ENCODE measurements around the gene ABHD16B.
"Not testable (repeated sequence)": the region's sequence is repeated elsewhere in the genome, so short reads cannot be mapped to it uniquely, and the experiment has no call there.

Gene ABHD16B

DNA sequence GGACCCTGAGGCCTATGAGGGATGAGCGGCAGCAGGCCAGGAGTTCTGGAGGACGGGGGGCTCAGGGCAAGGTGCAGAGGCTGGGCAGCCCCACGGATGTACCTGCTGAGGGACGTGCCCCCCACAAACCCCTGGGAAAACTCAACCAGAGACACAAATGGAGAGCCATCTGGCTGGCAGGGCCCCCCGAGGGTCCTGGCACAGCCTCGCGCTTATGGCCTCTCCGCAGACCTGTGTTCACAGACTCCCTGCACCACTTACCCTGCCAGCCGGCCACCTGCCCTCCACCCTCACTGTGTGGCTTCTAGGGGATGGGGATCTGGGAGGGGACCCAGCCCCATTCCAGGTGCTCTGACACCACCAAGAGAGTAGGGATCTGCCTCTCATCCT lies 26.8 kb upstream of the ABHD16B start:
- DNase-seq (ENCODE audit: low read depth) = no peak

DNA sequence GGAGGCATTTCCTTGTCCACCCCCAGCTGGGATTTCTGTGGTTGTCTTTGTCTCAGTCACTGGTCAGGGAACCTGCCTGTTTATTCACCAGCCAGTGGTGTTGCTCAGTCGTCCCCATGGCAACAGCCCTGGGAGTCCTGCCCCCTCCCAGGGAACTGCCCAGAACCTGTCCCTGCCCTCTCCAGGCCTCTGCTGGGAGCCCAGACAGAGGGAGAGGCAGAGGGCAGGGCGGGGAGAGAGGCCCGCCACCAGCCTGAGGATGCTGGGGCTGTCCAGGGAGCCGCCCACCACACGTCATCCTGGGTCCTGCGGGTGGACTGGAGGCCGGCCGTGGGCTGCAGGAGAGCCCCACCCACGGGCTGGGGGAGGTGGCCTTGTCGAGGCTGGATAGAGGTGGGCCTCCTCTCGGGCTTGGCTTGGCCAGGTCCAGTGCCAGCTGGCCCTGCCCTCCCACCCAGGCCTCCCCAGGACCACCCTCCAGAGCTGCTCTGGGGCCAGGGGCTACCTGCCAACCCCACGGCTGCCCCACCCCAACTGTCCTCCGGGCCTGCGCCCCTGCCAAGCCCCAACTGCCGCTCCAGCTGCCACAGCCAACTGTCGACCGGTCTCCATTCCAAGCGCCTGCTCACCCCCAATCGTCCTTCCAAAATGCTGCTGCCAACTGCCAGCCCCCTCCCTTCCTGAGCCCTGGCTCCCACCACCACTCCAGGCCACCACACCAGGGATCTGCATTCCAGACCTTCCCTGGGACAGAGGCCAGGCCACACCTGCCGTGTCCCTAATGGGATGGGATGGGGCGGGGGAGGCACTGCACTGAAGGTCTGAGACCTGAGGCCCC lies 26.1 kb upstream of the ABHD16B start:
- peak; percentile 89 for DNase-seq (ENCODE audit: low read depth)

DNA sequence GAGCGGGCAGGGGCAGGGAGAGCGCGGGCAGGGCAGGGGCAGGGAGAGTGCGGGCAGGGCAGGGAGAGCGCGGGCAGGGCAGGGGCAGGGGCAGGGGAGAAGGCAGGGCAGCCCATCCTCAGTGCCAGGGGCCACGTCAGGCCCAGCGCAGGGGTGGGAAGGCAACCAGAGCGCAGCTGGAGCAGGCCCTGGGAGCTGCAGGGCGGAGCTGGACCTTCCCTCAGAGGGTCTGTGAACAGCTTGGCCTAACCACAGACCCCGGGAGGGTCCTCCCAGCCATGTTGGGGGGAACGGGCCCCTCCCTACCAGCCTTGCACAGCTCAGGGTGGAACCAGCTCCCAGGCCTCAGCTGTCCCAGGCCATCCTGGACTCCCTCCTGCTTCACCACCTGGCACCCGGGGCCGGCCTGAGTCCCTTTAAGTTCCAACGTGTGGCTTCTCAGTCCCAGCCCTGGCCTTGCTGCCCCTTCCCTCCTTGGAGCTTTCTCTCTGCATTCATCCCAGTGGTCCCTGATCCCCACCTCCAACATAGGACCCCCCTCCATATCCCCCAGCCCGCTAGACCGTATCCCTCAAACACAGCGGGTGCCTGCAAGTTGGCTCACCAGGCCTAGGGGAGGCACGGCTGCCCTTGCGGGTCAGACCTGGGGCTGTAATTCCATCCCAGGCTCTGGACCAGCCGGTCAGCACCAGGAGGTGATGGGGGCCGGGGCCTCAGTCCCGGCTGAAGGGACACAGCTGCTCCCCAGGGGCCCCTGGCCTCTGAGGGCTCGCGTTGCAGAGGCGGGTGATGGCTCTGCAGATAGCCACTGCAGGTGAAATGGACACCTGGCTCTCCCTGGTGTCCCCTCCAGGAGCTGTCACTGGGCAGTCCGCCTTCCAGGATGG lies 24.6 kb upstream of the ABHD16B start:
- DNase-seq (ENCODE audit: low read depth) = no peak

DNA sequence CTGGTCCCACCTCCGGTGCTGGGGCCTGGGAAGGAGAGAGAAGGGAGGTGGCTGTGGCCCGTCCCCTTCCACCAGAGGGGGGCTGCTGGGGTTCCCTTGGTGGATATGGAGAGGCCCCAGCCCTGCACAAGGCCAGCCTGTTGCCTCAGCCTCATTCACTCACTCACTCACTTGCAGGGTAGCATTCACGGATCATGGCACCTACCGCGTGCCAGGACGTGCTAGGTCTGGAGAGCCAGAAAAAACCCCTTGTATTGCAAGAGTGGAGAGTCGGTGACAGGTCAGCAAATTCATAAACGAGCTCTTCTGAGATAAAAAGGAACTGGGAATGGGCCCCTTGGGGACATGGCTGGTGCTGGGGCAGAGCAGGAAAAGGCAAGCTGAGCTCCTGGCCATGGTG lies 23.8 kb upstream of the ABHD16B start:
- DNase-seq (ENCODE audit: low read depth) = no peak

DNA sequence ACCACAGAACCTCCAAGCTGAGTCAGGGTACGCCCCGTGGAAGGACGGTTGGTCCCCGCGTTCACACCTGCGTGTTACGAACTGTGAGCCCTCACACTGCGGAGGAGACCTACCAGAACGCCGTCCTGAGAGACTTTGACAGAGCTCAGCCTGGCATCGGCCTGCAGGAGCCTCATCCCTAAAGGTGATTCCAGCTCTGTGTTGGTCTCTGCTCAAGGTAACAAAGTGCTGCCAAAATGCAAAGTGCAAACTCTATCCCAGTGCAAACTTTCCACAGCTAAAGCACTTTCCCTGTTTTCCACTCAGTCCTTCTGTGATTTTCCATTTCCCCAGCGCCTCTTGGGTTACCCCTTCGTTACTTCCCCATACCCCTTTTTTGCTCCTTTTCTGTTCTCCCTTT lies 21.7 kb upstream of the ABHD16B start:
- DNase-seq (ENCODE audit: low read depth) = no peak

DNA sequence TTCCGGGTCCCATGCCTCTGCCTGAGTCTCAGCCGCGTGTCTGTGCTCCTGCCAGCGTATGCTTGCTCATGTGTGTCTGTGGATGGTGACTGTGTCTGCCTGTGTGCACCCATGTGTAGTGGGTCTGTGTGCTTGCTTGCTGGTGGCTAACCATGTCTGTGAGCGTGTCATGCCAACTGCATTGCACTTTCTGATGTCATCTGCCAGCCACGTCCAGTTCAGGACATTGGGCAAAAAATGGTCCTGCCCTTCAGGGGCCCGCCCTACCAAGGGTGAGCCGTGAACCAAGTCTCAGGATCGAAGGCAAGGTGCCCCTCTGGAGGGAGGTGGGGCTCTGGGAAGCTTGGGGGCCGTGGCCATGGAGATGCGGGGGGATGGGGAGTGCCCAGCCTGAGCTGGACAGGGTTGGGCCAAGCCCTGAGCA lies 20.9 kb upstream of the ABHD16B start:
- DNase-seq (ENCODE audit: low read depth) = no peak

DNA sequence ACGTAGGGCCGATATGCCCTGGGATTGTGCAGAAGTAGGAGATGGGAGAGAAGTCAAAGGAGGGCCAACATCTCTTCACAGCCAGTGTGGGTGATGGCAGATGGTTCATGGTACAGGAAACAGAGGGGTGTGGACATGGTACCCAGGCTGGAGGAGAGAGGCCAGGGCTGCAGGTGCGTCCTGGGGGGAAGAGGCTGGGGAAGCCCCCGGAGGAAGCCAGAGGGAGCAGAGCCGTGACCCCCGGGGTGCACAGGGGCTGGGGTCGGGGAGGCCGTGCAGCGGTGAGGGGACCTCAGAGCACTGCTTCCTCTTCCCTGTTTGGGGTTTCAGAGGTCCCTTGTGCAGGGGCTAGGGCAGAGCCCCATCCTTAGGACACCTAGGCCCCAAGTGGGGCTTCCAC lies 19.0 kb upstream of the ABHD16B start:
- DNase-seq (ENCODE audit: low read depth) = no peak

DNA sequence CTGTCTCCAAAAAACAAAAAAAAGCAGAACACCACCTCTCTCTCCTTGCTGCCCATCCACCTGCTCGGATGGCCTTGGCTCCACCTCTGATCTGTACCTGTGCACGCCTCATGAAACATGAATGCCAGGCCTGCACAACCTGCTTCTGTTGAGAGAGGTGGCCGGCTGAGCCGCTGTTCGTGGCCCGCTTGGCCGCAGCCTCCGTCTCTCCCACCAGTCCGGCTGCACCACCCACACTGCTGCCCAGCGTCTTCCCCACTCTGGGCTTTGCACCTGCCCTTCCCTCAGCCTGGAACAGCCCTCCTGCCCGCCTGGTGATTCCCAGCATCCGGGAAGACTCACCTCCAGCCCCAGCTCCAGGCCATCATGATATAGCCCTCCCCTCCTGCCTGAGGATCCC lies 18.1 kb upstream of the ABHD16B start:
- DNase-seq (ENCODE audit: low read depth) = no peak

DNA sequence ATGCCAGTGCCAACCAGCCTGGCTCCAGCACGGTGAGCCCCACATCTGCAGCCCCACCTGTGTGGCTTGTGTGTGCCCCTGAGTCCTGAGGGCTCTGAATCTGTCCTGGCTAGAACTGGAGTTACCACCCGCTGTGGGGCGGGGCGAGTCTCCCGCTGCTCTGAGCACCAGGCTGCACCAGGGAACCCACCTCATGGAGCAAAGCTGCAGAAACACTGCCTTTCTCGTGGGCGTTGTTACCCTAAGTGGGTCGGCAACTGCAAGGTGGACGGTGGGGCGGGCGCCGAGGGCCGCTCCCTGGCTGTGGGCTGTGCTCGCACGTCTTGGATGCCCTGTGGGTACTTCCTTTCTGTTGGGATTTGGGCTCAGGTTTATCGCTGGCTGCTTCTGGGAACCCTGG lies 17.5 kb upstream of the ABHD16B start:
- DNase-seq (ENCODE audit: low read depth) = no peak

DNA sequence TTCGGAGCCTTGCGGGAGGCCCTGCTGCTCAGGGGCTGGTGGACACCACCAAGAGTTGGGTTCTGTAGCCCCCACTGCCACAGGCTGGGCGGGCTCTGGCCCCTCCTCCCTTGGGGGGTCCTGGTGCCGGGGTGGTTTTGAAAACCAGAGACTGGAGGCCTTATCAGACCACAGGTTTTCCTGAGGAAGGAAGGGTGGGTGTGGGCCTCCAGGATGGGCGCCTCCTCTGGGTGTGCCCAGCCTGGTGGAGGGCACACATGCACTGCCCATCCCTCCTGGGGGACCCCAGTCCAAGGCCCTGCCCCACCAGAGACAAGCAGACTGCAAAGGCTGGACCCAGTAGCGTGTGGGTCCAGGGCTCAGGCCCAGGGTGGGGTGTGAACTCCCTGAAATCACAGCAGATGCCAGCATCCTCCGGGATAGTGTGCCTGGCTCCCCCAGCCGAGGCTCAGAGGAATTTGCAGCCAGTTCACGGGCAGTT lies 16.7 kb upstream of the ABHD16B start:
- no peak for DNase-seq (ENCODE audit: low read depth)

DNA sequence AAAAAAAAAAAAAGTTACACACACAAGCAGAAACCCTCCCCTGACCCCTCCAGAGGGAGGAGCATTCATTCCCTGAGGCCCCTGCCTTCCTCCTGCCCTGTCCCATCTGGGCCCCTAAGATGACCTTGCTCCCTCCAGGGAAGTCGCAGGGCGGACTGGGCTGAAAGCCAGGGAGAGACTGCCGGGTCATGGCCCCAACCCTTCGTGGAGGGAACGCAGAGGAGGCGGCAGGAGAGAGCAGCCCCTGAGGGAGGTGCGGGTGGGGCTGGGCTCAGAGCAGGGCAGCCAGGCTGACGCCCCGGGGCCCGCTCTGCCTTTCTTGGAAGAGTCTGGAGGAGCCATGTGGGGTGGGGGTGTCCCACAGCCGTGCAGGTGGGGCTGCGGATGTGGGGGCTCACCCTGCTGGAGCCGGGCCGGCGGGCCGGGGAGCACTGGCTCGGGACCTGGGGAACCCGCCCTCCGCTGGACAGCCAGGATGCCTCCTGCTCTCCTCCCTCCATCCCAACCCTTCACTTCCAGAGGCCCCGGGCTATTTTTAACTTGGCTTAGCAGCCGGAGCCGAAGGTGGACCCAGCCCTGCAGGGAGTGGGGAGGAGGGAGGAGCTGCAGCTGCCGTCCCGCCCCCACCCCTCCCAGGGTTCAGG lies 15.0 kb upstream of the ABHD16B start:
- no peak for DNase-seq (ENCODE audit: low read depth)

DNA sequence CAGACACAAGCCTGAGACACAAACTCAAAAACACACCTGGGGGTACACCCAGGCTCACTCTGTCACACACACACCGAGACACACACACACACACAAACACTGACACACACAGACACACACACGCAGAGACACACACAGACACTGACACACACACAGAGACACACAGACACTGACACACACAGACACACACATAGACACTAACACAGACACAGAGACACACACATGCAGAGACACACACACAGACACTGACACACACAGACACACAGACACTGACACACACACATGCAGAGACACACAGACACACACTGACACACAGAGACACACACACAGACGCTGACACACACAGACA lies 14.4 kb upstream of the ABHD16B start:
- no peak for DNase-seq (ENCODE audit: low read depth)

DNA sequence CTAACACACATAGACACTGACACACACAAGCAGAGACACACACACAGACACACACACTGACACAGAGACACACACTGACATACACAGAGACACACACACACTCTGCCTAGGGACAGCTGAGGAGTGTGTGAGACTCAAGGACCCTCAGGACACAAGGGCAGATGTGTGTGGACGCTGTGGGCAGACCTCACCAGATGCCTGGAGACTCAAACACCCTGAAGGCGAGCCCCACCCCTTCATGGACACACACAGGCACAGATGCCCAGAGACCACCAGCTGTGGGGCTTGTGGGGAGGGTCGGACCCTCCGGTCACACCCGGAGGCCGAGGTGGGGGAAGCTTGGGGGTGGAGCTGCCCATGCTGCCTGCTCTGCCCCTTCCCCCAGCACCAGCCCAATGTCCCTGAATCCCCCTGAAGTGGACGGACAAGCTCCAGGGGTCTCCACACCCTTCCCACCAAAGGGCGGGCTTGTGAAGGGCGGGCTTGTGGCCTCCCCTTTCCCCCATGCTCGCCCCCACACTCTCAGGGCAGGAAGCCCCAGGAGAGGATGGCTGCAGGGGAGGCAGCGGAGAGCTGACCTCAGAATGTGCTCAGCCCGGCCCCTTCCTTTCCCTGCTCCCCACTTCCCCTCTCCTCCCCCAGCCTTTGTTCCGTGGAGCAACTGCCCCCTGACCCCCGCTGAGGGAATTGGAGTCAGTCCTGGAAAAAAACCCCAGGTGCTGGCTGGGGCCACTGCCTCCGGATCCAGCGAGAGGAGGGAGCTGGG lies 13.9 kb upstream of the ABHD16B start:
- no peak for DNase-seq (ENCODE audit: low read depth)

DNA sequence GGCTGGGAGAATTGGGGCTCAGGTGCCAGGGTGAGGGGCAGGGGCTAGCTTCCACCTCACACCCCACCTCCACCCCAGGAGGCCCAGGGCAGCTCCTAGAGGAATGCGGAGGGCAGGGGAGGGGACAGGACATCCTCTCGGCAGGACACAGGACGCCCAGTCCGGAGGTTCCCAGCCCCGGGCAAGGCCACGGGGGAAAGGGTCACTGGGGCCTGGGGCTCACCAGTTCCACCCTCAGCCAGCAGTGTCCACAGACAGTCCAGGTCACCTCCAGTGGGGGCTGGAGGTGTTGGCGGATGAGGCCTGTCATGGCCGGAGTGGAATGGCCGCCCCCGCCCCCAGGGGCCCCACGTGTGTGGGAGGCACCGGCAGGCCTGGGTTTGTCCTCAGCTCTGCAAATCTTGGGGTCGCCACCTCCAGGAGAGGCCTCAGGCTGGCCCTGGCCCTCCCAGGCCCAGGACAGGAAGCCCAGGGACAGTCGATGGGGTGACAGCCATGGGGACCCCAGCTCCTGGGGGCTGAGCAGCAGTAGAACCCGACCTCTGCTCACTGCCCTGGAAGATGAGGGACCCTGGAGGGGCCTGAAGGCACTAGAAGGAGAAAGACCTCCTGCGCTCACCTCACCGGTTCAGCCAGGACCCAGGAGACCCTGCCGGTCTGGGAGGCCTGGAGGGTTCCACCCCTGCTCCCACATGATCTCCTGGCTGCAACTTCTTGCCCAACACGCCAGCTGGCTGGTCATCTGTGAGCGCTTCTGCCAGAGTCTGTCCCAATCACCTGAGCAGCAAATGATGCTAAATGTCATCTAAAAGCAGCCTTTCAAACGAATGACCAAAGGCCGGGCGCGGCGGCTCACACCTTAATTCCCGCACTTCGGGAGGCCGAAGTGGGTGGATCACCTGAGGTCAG lies 13.0 kb upstream of the ABHD16B start:
- no peak for DNase-seq (ENCODE audit: low read depth)

DNA sequence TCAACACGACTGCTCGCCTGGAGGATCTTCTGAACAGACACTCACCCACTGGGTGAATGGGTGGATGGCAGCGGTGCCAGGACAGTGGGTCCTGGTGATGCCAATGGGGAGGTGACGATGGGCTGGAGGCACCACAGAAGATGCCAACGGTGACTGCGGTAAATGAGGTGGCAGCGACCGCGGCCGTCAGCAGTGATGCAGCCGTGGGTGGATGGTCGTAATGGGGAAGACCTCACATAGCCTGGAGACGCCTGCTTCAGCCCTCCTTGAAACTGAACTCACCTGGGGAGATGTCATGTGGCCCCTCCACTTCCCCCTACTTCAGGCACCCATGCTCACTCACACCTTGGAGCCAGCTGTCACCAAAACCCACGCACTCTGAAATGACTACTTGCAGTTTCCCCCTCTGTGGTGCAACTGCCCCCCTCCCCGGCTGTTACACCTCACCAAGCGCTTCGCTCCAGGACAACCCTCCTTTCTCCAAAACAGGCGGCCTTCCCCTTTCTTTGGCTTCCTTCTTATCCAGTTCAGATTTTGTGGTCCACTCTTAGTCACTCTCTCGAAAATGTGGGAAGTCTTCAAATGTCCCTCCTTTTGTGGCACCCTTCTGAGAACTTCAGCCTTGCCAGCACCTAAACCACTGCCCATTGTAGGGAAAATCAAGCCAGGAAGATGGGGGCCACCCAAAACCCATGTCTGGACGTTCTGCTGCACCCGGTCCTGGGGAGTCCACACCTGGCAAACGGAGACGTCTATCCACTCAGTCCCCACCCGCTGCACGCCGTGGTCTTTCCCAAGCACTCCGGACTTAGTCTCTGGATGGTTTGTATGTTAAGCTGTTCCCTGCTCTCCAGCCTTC lies 10.4 kb upstream of the ABHD16B start:
- DNase-seq (ENCODE audit: low read depth) = no peak

DNA sequence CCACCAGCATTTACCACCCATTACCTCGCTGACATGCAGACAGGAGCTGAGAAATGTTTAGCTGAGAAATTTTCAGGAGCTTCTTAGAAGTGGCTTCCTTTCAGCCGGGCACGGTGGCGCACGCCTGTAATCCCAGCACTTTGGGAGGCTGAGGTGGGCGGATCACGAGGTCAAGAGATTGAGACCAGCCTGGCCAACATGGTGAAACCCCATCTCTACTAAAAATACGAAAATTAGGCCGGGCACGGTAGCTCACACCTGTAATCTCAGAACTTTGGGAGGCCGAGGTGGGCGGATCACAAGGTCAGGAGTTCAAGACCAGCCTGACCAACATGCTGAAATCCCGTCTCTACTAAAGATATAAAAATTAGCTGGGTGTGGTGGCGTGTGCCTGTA lies 9.8 kb upstream of the ABHD16B start:
- not testable (repeated sequence) for DNase-seq (ENCODE audit: low read depth)

DNA sequence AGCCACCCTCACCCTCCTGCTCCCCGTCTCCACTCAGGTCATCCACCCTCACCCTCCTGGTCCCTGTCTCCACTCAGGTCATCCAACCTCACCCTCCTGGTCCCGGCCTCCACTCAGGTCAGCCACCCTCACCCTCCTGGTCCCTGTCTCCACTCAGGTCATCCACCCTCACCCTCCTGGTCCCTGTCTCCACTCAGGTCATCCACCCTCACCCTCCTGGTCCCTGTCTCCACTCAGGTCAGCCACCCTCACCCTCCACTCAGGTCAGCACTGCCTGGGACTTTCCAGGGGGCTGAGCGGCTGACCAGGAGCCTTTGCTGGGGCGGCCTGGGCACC lies 7.6 kb upstream of the ABHD16B start:
- DNase-seq (ENCODE audit: low read depth) = not testable (repeated sequence)

DNA sequence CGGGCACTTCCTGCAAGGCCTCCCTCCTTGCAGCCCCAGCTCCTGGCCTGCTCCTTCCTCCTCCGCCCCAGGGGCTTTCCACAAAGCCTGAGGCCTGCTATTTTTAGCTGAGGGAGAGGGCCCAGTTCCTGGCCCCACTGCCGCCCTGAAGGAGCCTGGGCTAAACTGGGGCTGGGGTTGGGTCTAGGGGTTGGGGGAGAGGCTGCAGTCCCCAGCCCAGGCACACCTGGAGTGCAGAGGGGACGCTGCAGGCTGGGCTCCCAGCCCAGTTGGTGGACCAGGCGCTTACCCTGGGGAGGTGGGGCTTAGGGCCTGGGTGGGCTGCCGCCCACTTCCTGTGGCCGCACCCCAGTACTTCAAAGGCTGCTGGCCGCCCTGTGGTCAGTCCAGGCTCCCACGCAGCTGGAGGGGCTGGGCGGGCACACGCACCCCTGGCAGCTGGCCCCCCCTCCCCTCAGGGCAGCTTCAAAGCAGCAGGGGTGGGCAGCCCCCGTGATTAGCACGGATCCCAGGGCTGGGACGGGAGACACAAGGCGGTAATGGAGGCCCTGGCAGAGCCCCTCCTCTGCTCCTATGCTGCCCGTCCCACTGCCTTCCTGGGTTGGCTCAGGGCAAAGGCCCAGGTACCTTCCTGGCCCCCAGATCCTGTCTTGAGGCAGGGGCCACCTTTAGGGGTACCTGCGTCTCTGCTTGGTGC lies 7.1 kb upstream of the ABHD16B start:
- DNase-seq (ENCODE audit: low read depth) = no peak

DNA sequence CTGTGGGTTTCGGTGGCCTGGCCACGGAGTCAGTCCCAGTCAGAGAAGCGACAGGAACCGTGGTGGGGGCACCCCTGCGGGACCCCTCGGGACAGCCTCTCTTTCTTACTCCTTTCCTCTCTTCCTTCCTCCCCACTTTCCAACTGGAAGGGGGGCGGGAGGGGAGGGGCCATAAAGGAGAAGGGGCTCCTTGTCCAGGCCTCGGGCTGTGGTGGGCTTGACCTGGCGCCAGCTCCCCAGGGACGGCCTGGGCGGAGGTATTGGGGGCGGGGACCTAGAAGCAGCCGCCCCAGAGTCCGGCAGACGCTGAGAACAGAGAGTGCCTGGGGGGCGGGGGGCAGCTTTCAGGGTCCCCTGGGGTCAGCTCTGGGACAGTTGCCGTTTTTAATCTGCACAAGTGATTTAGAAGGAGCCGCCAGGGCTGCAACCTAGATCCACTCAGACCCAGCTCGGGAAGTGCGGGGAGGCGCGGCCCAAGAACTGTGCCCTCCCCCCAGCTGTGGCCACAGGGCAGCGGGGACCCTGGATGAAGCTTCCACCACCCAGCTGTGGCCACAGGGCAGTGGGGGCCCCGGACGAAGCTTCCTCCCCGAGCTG lies 6.4 kb upstream of the ABHD16B start:
- DNase-seq (ENCODE audit: low read depth) = no peak

Data from stromal cell of bone marrow (primary cell).